ENCODE results near the gene RPS17.
"Not testable (repeated sequence)": the region's sequence is repeated elsewhere in the genome, so short reads cannot be mapped to it uniquely, and the experiment has no call there.

DNA sequence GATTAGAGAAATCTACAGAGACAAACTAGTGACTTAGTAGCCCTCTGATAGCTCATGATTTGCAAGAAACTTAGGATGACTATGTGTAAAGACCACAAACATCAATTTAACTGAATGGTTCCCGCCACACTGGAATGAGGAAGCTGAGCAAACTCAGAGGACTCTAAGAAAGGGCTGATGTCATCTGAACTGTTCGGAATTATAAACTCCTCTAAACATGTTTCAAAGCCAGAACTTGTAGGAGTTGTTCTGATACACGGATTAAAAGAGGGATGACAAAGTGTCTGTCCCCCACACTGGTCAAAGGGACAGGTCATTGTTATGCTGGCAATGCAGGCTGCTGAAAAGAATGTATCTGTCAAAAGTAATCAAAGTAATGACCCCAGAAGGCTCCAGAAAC, 34.4 kb downstream of the RPS17 start:
- TF ChIP-seq, protein P1, sequence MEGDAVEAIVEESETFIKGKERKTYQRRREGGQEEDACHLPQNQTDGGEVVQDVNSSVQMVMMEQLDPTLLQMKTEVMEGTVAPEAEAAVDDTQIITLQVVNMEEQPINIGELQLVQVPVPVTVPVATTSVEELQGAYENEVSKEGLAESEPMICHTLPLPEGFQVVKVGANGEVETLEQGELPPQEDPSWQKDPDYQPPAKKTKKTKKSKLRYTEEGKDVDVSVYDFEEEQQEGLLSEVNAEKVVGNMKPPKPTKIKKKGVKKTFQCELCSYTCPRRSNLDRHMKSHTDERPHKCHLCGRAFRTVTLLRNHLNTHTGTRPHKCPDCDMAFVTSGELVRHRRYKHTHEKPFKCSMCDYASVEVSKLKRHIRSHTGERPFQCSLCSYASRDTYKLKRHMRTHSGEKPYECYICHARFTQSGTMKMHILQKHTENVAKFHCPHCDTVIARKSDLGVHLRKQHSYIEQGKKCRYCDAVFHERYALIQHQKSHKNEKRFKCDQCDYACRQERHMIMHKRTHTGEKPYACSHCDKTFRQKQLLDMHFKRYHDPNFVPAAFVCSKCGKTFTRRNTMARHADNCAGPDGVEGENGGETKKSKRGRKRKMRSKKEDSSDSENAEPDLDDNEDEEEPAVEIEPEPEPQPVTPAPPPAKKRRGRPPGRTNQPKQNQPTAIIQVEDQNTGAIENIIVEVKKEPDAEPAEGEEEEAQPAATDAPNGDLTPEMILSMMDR (IDR thresholded peaks at IDR 0.05) = not testable (repeated sequence)
- TF ChIP-seq POLR2A (IDR thresholded peaks at IDR 0.05) = not testable (repeated sequence)

Measured in adrenal gland (tissue), 5 donors.